Hematopoietic multipotent progenitor cell treated with erythropoietin and hydrocortisone succinate and interleukin-3 and kit ligand, for 8 days (in vitro differentiated cells): Measurements from ENCODE around the gene PMM1.
A peak's percentile ranks its signal among the peaks of the same experiment; 100 is the strongest.

ENCODE experiments used
- DNase-seq: peaks from one replicate; pipeline ENCODE4 v3.0.0-alpha.2; 2015

Gene PMM1

DNA sequence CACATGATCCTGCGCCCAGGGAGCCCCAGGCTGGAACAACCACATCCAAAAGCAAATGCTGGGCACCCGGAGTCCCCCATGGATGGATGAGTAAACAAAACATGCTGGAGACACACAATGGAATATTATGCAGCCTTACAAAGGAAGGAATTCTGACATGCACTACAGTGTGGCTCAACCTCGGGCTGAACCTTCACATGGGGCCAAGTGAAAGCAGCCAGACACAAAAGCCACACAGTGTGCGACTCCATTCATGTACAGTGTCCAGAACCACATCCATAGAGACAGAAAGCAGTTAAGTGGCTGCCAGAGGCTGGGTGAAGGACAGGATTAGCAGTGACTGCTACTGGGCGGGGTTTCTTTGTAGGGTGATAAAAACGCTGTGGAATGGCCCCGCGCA, 55.4 kb downstream of the PMM1 start:
- DNase-seq, result peak; percentile 32

DNA sequence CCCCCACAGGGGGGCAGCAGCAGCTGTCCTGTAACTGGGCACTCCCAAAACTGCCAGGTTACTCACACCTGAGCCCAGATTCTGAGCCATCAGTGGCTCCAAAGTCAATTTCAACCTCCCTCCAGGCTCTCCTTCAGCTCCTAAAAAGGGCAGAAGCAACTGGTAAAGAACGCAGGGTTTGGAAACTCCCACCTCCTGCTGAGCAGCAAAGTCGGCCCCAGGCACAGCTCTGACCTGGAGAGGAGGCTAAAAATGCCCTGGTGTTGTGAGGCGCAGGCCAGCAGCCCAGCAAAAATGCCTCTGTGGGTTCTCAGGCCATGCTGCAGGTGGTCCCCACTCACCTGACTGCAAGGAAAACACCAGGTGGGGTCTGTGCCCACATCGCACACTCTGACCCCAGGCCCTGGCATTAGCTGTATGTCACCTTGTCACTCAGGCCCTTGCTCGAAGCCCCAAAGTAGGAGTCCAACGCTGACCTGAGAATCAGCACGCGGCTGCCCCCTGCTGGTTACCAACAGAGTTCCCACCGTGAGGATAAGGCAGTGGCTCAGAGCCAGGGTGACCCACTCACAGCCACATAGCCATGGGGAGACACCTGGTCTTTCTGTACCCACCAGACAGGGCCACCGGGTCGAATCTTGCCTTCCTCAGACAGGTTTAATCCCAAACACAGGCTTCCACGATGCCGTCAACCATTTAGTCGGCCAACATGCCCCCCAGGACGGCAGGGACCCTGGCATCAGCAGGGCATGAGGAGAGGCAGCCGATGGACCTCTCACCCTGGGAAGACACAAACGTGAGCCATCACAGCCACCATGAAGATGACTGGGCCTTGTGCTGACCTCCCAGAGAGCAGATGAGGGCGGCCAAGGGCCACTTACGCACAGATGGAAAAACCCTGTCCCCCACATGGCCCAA, 56.5 kb downstream of the PMM1 start:
- DNase-seq, result peak; percentile 78

DNA sequence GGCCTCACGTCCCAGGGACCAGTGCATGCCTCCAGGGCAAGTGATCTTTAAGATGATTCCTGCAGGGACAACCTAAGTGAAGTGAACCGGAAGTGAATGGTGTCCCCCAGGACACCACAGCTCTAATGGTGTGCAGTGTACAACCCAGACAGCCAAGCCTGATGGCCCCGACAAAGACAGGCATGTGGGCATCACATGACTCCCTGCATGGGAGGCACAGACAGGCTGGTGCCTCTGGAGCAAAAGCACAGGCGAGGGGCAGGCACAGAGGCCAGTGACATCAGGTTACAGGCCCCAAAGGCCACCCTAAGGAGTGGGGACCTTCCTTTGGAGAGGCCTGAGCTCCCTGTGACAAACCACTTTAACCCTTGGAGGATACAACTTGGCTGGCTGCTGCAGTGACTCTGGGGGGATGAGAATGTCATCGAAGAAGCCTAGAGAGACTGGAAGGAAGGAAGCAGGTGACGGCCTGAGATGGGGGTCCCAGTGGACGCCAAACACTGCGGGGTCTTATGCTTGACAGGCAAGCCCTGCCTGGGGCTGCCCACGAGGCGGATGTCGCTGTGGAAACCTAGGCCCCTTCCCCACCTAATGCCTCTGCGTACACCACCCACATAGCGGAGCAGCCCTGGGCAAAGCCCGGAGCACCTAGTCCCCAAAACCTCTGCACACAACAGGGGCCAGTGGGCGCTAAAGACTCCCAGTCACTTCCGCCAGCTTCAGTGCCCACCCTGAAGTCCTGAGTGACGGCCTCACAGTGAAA, 57.7 kb downstream of the PMM1 start:
- DNase-seq, result no peak

DNA sequence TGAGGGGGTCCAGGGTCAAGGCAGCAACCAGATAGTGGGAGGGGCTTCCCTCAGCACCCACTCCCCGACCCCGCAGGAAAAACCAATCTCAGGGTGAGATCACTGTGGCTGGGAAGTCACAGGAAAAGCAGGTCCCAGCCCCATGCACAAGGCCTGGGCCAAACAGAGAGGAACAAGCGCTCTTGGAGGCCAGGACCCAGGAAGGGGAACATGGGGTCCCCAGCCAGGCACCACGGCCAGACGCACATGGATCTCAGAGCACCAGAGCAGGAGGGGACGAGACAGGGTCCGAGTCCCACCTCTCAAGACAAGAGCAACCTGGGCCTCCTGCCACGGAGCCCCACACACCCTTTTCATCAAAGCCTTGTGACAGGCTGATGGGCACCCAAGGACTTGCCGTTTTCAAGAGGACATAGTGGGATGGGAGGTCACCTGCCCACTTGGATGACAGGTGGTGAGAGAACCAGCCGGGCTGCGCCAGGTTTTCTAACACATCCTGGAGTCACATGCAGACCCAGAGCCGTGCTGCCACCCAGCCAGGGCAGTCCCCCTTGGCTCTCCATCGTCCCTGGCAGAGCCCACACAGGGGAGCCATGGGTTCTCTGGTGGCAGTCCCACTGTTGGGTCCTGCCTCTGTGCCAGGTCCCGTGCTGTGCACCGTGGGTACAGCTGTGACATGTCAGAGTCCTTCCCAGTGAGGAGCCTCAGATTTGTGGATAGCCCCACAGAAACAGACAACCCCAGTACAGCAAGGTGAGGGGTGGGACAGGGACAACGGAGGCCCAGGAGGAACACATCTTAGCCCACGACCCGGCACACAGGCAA, 58.5 kb downstream of the PMM1 start:
- DNase-seq, result no peak

DNA sequence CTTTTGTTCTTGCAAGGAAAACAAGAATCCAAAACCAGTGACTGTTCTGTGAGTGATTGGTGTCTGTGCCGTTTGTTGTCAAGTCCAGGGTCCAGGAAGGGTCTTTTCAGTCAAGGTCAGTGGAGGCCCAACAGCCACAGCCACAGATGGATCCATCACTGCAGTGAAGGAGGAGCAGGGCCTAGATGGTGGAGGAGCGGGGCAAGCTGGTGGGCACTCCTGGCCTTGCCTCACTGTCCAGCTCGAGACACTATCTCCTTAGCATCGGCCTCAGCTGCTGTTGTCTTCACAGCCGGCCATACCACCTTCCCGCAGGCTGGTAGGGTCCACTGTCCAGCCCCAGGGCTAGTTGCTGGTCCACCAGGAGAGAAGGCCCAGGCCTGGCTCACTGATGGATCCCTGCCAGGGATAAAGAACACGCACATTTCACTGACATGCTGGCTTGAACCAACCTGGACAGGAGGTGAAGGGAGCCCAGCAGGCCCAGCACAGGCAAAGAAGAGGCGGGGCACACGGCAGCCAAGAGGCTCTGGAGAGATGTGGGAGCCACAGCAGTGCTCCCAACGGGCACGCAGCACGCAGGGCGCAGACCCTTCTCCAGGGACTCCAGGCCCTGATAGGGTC, 60.6 kb downstream of the PMM1 start:
- no peak for DNase-seq

DNA sequence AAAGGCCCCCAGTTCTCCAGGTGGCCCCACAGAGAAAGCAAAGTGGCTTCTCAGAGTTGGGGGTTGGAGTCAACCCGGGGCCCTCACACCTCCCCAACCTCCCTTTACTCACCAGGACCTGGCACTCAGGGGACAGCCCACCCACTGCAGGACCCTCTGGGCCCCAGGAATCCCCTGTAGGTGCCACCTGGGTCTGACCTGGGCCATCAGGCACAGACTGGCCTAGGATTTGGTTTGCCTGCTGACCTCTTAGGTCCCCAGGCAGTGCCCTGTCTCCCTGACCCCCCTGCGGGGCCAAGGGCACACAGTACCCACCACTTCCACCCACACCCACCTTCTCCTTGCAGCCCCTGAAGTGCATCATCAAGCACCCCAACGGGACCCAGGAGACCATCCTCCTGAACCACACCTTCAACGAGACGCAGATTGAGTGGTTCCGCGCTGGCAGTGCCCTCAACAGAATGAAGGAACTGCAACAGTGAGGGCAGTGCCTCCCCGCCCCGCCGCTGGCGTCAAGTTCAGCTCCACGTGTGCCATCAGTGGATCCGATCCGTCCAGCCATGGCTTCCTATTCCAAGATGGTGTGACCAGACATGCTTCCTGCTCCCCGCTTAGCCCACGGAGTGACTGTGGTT, 61.4 kb downstream of the PMM1 start:
- no peak for DNase-seq
